KOPT-K1 (cell line): ENCODE measurements around the gene SRP9.
"Not testable (repeated sequence)": the region's sequence is repeated elsewhere in the genome, so short reads cannot be mapped to it uniquely, and the experiment has no call there.

Experiments used
- H3K27ac ChIP-seq: fragments of 200-600 bp; sonication (generic); 2 replicates; pipeline ENCODE4 v1.5.1; 2016; ENCODE audit warnings: antibody characterized with exemption, mild to moderate bottlenecking, low read depth, low read length; ENCODE audit not compliant: poor library complexity, severe bottlenecking
- H3K36me3 ChIP-seq: fragments of 200-600 bp; sonication (generic); 2 replicates; pipeline ENCODE4 v1.5.1; 2017; ENCODE audit warnings: antibody characterized with exemption, mild to moderate bottlenecking, low read length, moderate library complexity; ENCODE audit not compliant: insufficient read depth
- H3K9me3 ChIP-seq: fragments of 200-600 bp; sonication (generic); 2 replicates; pipeline ENCODE4 v1.5.1; 2017; ENCODE audit warnings: antibody characterized with exemption, low read length, mild to moderate bottlenecking; ENCODE audit not compliant: insufficient read depth, poor library complexity, severe bottlenecking

SRP9 gene

GRCh38 chr1:225766967-225767633, 10.5 kb upstream of the SRP9 start:
- no peaks in the 10 kb centered on the region for H3K36me3 ChIP-seq
- no peaks in the 10 kb centered on the region for H3K9me3 ChIP-seq
- peak overlapping the region; percentile 55 for H3K27ac ChIP-seq

- no peaks in the 10 kb centered on the region for H3K9me3 ChIP-seq
- H3K27ac ChIP-seq, result peak overlapping the region; percentile 55
- no peaks in the 10 kb centered on the region for H3K36me3 ChIP-seq
Observed at GRCh38 chr1:225767634-225768540, 9.7 kb upstream of the SRP9 start.

GRCh38 chr1:225768662-225769426, 8.8 kb upstream of the SRP9 start:
- H3K36me3 ChIP-seq, result no peaks in the 10 kb centered on the region
- H3K9me3 ChIP-seq, result no peaks in the 10 kb centered on the region
- H3K27ac ChIP-seq, result peak overlapping the region; percentile 15

GRCh38 chr1:225769687-225770086, 7.9 kb upstream of the SRP9 start:
- no peaks in the 10 kb centered on the region for H3K9me3 ChIP-seq
- no peaks in the 10 kb centered on the region for H3K36me3 ChIP-seq
- H3K27ac ChIP-seq, result peak overlapping the region; percentile 15

- Histone ChIP-seq H3K27ac (no peak overlapping the region), H3K9me3 (no peaks in the 10 kb centered on the region), H3K36me3 (no peaks in the 10 kb centered on the region)
Observed at GRCh38 chr1:225770561-225771248, 6.9 kb upstream of the SRP9 start.

GRCh38 chr1:225771661-225772322, 5.8 kb upstream of the SRP9 start:
- Histone ChIP-seq H3K9me3 (no peaks in the 10 kb centered on the region), H3K36me3 (no peaks in the 10 kb centered on the region), H3K27ac (no peak overlapping the region)

- Histone ChIP-seq H3K36me3 (no peaks in the 10 kb centered on the region), H3K9me3 (no peaks in the 10 kb centered on the region), H3K27ac (no peak overlapping the region)
Observed at GRCh38 chr1:225772323-225772768, 5.3 kb upstream of the SRP9 start.

- H3K36me3 ChIP-seq, result no peaks in the 10 kb centered on the region
- H3K27ac ChIP-seq, result no peak overlapping the region
- no peaks in the 10 kb centered on the region for H3K9me3 ChIP-seq
Observed at GRCh38 chr1:225772848-225773247, 4.8 kb upstream of the SRP9 start.

GRCh38 chr1:225774281-225775147, 3.1 kb upstream of the SRP9 start:
- no peaks in the 10 kb centered on the region for H3K9me3 ChIP-seq
- H3K36me3 ChIP-seq, result peaks cover 5% of the 10 kb centered on the region
- H3K27ac ChIP-seq, result no peak overlapping the region

- no peak overlapping the region for H3K27ac ChIP-seq
- H3K9me3 ChIP-seq, result no peaks in the 10 kb centered on the region
- H3K36me3 ChIP-seq, result peaks cover 23% of the 10 kb centered on the region
Observed at GRCh38 chr1:225776294-225776693, 1.3 kb upstream of the SRP9 start.

GRCh38 chr1:225777058-225777582, 506 bp upstream of the SRP9 start:
- Histone ChIP-seq H3K36me3 (peaks cover 30% of the 10 kb centered on the region), H3K27ac (peak overlapping the region; percentile 94), H3K9me3 (no peaks in the 10 kb centered on the region)

- peaks cover 42% of the 10 kb centered on the region for H3K36me3 ChIP-seq
- H3K9me3 ChIP-seq, result no peaks in the 10 kb centered on the region
Observed at GRCh38 chr1:225778337-225778669, 677 bp downstream of the SRP9 start.

GRCh38 chr1:225779165-225779564, 1.5 kb downstream of the SRP9 start:
- H3K36me3 ChIP-seq, result peaks cover 50% of the 10 kb centered on the region
- peak overlapping the region; percentile 94 for H3K27ac ChIP-seq

More at GRCh38 chr1:225778337-225778669, 677 bp downstream of the SRP9 start:
- H3K27ac ChIP-seq, result peak overlapping the region; percentile 94

More at GRCh38 chr1:225779165-225779564, 1.5 kb downstream of the SRP9 start:
- H3K9me3 ChIP-seq, result not testable (repeated sequence)
